ENCODE data around the gene FOXO1.

The FOXO1 gene

GRCh38 chr13:40571338-40571963, 95.0 kb downstream of the FOXO1 start:
- H3K4me2 ChIP-seq = peak overlapping the region; percentile 7 to 75 (median 58); a peak in 20 of 22 replicates
- H3K9ac ChIP-seq = 0 out of 22 replicates have a peak overlapping the region, but pooled peaks of 1 of the 11 experiments have one; percentile 8
- no peaks in the 10 kb centered on the region for H3K27me3 ChIP-seq
- TF ChIP-seq Cebpa-rat (IDR thresholded peaks at IDR 0.05) = no peak
- peaks cover 0 to 22% (median 0%) of the 10 kb centered on the region in 11 experiments; a peak in 3 of 22 replicates for H3K9me3 ChIP-seq (replicated peaks in 1 of 11)
- H4K20me1 ChIP-seq = peaks cover 0 to 85% (median 37%) of the 10 kb centered on the region in 11 experiments; a peak in 18 of 22 replicates
- peaks cover 0 to 21% (median 0%) of the 10 kb centered on the region in 11 experiments; a peak in 2 of 22 replicates for H3K36me3 ChIP-seq
- H3K4me3 ChIP-seq = no peak overlapping the region
- peak overlapping the region in 6 of 11 experiments; percentile 28 to 55 (median 42); a peak in 7 of 22 replicates for H3K27ac ChIP-seq
- peaks cover 45 to 80% (median 56%) of the 10 kb centered on the region in 10 experiments for H3K4me1 ChIP-seq

GRCh38 chr13:40570930-40571329, 95.5 kb downstream of the FOXO1 start:
- peak overlapping the region; percentile 4 to 75 (median 54); a peak in 17 of 22 replicates for H3K4me2 ChIP-seq
- H3K4me1 ChIP-seq = peaks cover 40 to 80% (median 57%) of the 10 kb centered on the region in 10 experiments
- TF ChIP-seq Cebpa-rat (IDR thresholded peaks at IDR 0.05) = no peak
- H3K4me3 ChIP-seq = no peak overlapping the region
- H3K9ac ChIP-seq = no peak overlapping the region
- H3K36me3 ChIP-seq = peaks cover 0 to 16% (median 0%) of the 10 kb centered on the region in 11 experiments; a peak in 2 of 22 replicates
- peaks cover 0 to 85% (median 42%) of the 10 kb centered on the region in 11 experiments; a peak in 18 of 22 replicates for H4K20me1 ChIP-seq
- H3K27me3 ChIP-seq = no peaks in the 10 kb centered on the region
- peaks cover 0 to 17% (median 0%) of the 10 kb centered on the region in 11 experiments; a peak in 3 of 22 replicates for H3K9me3 ChIP-seq (replicated peaks in 1 of 11)
- H3K27ac ChIP-seq = no peak overlapping the region; a peak in 1 of 22 replicates

GRCh38 chr13:40569024-40569350, 97.5 kb downstream of the FOXO1 start:
- Histone ChIP-seq H3K9ac (no peak overlapping the region), H4K20me1 (peaks cover 15 to 92% (median 62%) of the 10 kb centered on the region in 11 experiments; a peak in 20 of 22 replicates), H3K4me3 (no peak overlapping the region), H3K9me3 (replicated peaks in 1 of 11) (peaks cover 0 to 8% (median 0%) of the 10 kb centered on the region in 11 experiments; a peak in 2 of 22 replicates), H3K27me3 (peaks cover 0 to 10% (median 0%) of the 10 kb centered on the region in 11 experiments; a peak in 2 of 22 replicates), H3K4me2 (peak overlapping the region in 5 of 11 experiments; percentile 7 to 67 (median 25); a peak in 8 of 22 replicates), H3K4me1 (peaks cover 50 to 89% (median 73%) of the 10 kb centered on the region in 10 experiments), H3K36me3 (peaks cover 0 to 7% (median 0%) of the 10 kb centered on the region in 11 experiments; a peak in 1 of 22 replicates), H3K27ac (peak overlapping the region in 3 of 11 experiments; percentile 12 to 34 (median 12); a peak in 3 of 22 replicates)
- no peak for TF ChIP-seq Cebpa-rat (IDR thresholded peaks at IDR 0.05)

- Histone ChIP-seq H3K9ac (no peak overlapping the region), H3K4me3 (no peak overlapping the region)
Measured at GRCh38 chr13:40568246-40569023, 98.0 kb downstream of the FOXO1 start.

GRCh38 chr13:40566811-40567210, 99.6 kb downstream of the FOXO1 start:
- peaks cover 54 to 86% (median 68%) of the 10 kb centered on the region in 10 experiments for H3K4me1 ChIP-seq
- no peak overlapping the region for H3K9ac ChIP-seq
- no peaks in the 10 kb centered on the region for H3K9me3 ChIP-seq (replicated peaks in 1 of 11)
- H4K20me1 ChIP-seq = peaks cover 37 to 100% (median 83%) of the 10 kb centered on the region in 11 experiments; a peak in 21 of 22 replicates
- no peak overlapping the region for H3K4me3 ChIP-seq
- H3K27me3 ChIP-seq = peaks cover 0 to 10% (median 0%) of the 10 kb centered on the region in 11 experiments; a peak in 2 of 22 replicates
- H3K36me3 ChIP-seq = 0 out of 22 replicates have a peak, but pooled peaks cover 0 to 8% (median 0%) of the 10 kb centered on the region in 11 experiments
- no peak overlapping the region for H3K27ac ChIP-seq
- peak overlapping the region in 2 of 11 experiments; percentile 19 to 21; a peak in 2 of 22 replicates for H3K4me2 ChIP-seq
- TF ChIP-seq Cebpa-rat (IDR thresholded peaks at IDR 0.05) = no peak

More at GRCh38 chr13:40568246-40569023, 98.0 kb downstream of the FOXO1 start:
- H3K27me3 ChIP-seq = peaks cover 0 to 10% (median 0%) of the 10 kb centered on the region in 11 experiments; a peak in 2 of 22 replicates
- peak overlapping the region in 2 of 11 experiments; percentile 7 to 67; a peak in 4 of 22 replicates for H3K4me2 ChIP-seq
- H3K36me3 ChIP-seq = peaks cover 0 to 7% (median 0%) of the 10 kb centered on the region in 11 experiments; a peak in 1 of 22 replicates
- H3K9me3 ChIP-seq (replicated peaks in 1 of 11) = peaks cover 0 to 8% (median 0%) of the 10 kb centered on the region in 11 experiments; a peak in 2 of 22 replicates
- peaks cover 20 to 97% (median 67%) of the 10 kb centered on the region in 11 experiments; a peak in 20 of 22 replicates for H4K20me1 ChIP-seq
- TF ChIP-seq Cebpa-rat (IDR thresholded peaks at IDR 0.05) = no peak
- peak overlapping the region in 1 of 11 experiments; percentile 12; a peak in 1 of 22 replicates for H3K27ac ChIP-seq
- H3K4me1 ChIP-seq = peaks cover 50 to 90% (median 74%) of the 10 kb centered on the region in 10 experiments

GRCh38 chr13:40565282-40566148, 100.9 kb downstream of the FOXO1 start:
- no peak for TF ChIP-seq Cebpa-rat (IDR thresholded peaks at IDR 0.05)
- peaks cover 0 to 10% (median 0%) of the 10 kb centered on the region in 11 experiments; a peak in 2 of 22 replicates for H3K27me3 ChIP-seq
- H3K27ac ChIP-seq = no peak overlapping the region
- peaks cover 40 to 100% (median 95%) of the 10 kb centered on the region in 11 experiments; a peak in 21 of 22 replicates for H4K20me1 ChIP-seq
- H3K4me2 ChIP-seq = peak overlapping the region in 9 of 11 experiments; percentile 8 to 78 (median 69); a peak in 17 of 22 replicates
- peaks cover 0 to 6% (median under 1%) of the 10 kb centered on the region in 11 experiments; a peak in 10 of 22 replicates for H3K9me3 ChIP-seq (replicated peaks in 1 of 11)
- H3K4me1 ChIP-seq = peaks cover 41 to 74% (median 56%) of the 10 kb centered on the region in 10 experiments
- H3K4me3 ChIP-seq = no peak overlapping the region
- H3K9ac ChIP-seq = no peak overlapping the region
- H3K36me3 ChIP-seq = peaks cover under 1 to 14% (median 6%) of the 10 kb centered on the region in 11 experiments; a peak in 19 of 22 replicates

GRCh38 chr13:40564342-40565001, 102.0 kb downstream of the FOXO1 start:
- peaks cover 0 to 10% (median 0%) of the 10 kb centered on the region in 11 experiments; a peak in 2 of 22 replicates for H3K27me3 ChIP-seq
- peaks cover 34 to 64% (median 48%) of the 10 kb centered on the region in 10 experiments for H3K4me1 ChIP-seq
- peak overlapping the region; percentile 60 to 78 (median 69) for H3K4me2 ChIP-seq
- no peak overlapping the region for H3K27ac ChIP-seq
- H4K20me1 ChIP-seq = peaks cover 40 to 100% (median 97%) of the 10 kb centered on the region in 11 experiments; a peak in 21 of 22 replicates
- peaks cover 0 to 17% (median 9%) of the 10 kb centered on the region in 11 experiments; a peak in 12 of 22 replicates for H3K9me3 ChIP-seq (replicated peaks in 1 of 11)
- no peak for TF ChIP-seq Cebpa-rat (IDR thresholded peaks at IDR 0.05)
- no peak overlapping the region for H3K9ac ChIP-seq
- H3K36me3 ChIP-seq = peaks cover 11 to 25% (median 17%) of the 10 kb centered on the region in 11 experiments
- H3K4me3 ChIP-seq = no peak overlapping the region
